ENCODE measurements around the gene MYADML2.

The MYADML2 gene

GRCh38 chr17:81961521-81962498, 14.8 kb upstream of the MYADML2 start:
- Histone ChIP-seq H4K20me1 (ENCODE audit: low read depth, low read length) (no peaks in the 10 kb centered on the region), H3F3A (ENCODE audit: insufficient read depth) (peaks cover 22% of the 10 kb centered on the region), H3K27me3 (ENCODE audit: low read length) (no peaks in the 10 kb centered on the region), H3K4me2 (ENCODE audit: low read depth, low read length, poor library complexity, severe bottlenecking) (no peak overlapping the region), H3K27ac (ENCODE audit: low read depth, low read length) (no peak overlapping the region), H3K79me2 (ENCODE audit: insufficient read depth, low read length) (peaks cover 26% of the 10 kb centered on the region), H3K9ac (ENCODE audit: low read length) (no peak overlapping the region), H2AFZ (ENCODE audit: low read depth, low read length, severe bottlenecking) (no peak overlapping the region), H3K9me2 (replicated peaks; ENCODE audit: insufficient read depth, low read length) (no peaks in the 10 kb centered on the region), H3K36me3 (ENCODE audit: low read length) (no peaks in the 10 kb centered on the region), H3K4me3 (ENCODE audit: insufficient read depth, low read length, poor library complexity, severe bottlenecking) (no peak overlapping the region), H3K9me3 (ENCODE audit: insufficient read depth, low read length) (no peaks in the 10 kb centered on the region)
- no peak for TF ChIP-seq EZH2phosphoT487 (conservative IDR thresholded peaks at IDR 0.05; ENCODE audit: low read length)
- TF ChIP-seq CTCF (IDR thresholded peaks at IDR 0.05; ENCODE audit: insufficient read depth, low read length, poor library complexity, severe bottlenecking): no peak

DNA sequence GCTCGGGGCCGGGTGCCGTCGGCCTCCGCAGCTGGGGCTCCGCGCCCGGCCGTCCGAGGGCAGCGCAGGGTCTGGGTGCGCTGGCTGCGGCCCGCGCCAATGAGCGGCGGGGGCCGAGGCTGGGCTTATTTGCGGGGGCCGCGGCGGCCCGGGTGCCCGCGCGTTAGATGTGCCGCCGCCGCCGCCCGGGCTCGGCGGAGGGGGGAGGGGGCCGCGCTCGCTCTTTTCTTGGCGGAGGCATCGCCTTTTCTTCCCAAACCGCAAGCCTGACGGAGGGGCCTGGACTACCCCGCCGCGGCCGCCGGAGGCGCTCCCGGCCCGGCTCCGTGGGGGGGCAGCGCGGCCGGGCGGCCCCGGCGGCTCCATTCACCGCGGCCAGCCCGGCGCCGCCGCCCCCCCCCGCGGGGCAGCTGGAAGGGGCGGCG, 14.1 kb upstream of the MYADML2 start, which contains the start of gene NOTUM:
Gene NOTUM, minus strand, starts transcription at position 101 of the 425 bp plus-strand sequence. CDS start 278 bp downstream, outside the sequence.
- H3K27me3 ChIP-seq (ENCODE audit: low read length): no peaks in the 10 kb centered on the region
- no peaks in the 10 kb centered on the region for H4K20me1 ChIP-seq (ENCODE audit: low read depth, low read length)
- H3K9me2 ChIP-seq (replicated peaks; ENCODE audit: insufficient read depth, low read length): no peaks in the 10 kb centered on the region
- H3F3A ChIP-seq (ENCODE audit: insufficient read depth): peaks cover 16% of the 10 kb centered on the region
- peak within 1 kb of the TSS; percentile 85 for H3K4me3 ChIP-seq (ENCODE audit: insufficient read depth, low read length, poor library complexity, severe bottlenecking)
- peaks cover 31% of the 10 kb centered on the region for H3K79me2 ChIP-seq (ENCODE audit: insufficient read depth, low read length)
- H3K36me3 ChIP-seq (ENCODE audit: low read length): no peaks in the 10 kb centered on the region
- peak within 1 kb of the TSS; percentile 94 for H3K4me2 ChIP-seq (ENCODE audit: low read depth, low read length, poor library complexity, severe bottlenecking)
- H3K9me3 ChIP-seq (ENCODE audit: insufficient read depth, low read length): no peaks in the 10 kb centered on the region
- peak within 1 kb of the TSS; percentile 92 for H2AFZ ChIP-seq (ENCODE audit: low read depth, low read length, severe bottlenecking)
- peak within 1 kb of the TSS; percentile 83 for H3K27ac ChIP-seq (ENCODE audit: low read depth, low read length)
- TF ChIP-seq EZH2phosphoT487 (conservative IDR thresholded peaks at IDR 0.05; ENCODE audit: low read length) (no peak), CTCF (IDR thresholded peaks at IDR 0.05; ENCODE audit: insufficient read depth, low read length, poor library complexity, severe bottlenecking) (no peak)
- peak within 1 kb of the TSS; percentile 96 for H3K9ac ChIP-seq (ENCODE audit: low read length)

- H3K27ac ChIP-seq (ENCODE audit: low read depth, low read length): peak overlapping the region; percentile 83
- peak overlapping the region; percentile 92 for H2AFZ ChIP-seq (ENCODE audit: low read depth, low read length, severe bottlenecking)
- H3K27me3 ChIP-seq (ENCODE audit: low read length): no peaks in the 10 kb centered on the region
- H3K9me2 ChIP-seq (replicated peaks; ENCODE audit: insufficient read depth, low read length): no peaks in the 10 kb centered on the region
- no peak for TF ChIP-seq EZH2phosphoT487 (conservative IDR thresholded peaks at IDR 0.05; ENCODE audit: low read length)
- TF ChIP-seq CTCF (IDR thresholded peaks at IDR 0.05; ENCODE audit: insufficient read depth, low read length, poor library complexity, severe bottlenecking): no peak
- H4K20me1 ChIP-seq (ENCODE audit: low read depth, low read length): no peaks in the 10 kb centered on the region
- H3K79me2 ChIP-seq (ENCODE audit: insufficient read depth, low read length): peaks cover 31% of the 10 kb centered on the region
- peak overlapping the region; percentile 96 for H3K9ac ChIP-seq (ENCODE audit: low read length)
- no peaks in the 10 kb centered on the region for H3K36me3 ChIP-seq (ENCODE audit: low read length)
- peaks cover 10% of the 10 kb centered on the region for H3F3A ChIP-seq (ENCODE audit: insufficient read depth)
- peak overlapping the region; percentile 94 for H3K4me2 ChIP-seq (ENCODE audit: low read depth, low read length, poor library complexity, severe bottlenecking)
- no peaks in the 10 kb centered on the region for H3K9me3 ChIP-seq (ENCODE audit: insufficient read depth, low read length)
- H3K4me3 ChIP-seq (ENCODE audit: insufficient read depth, low read length, poor library complexity, severe bottlenecking): peak overlapping the region; percentile 85
These were observed 13.3 kb upstream of the MYADML2 start for GRCh38 chr17:81960130-81960958.

Data from SU-DHL-6 (cell line).